ENCODE results near the gene TMEM158.

Gene TMEM158

DNA sequence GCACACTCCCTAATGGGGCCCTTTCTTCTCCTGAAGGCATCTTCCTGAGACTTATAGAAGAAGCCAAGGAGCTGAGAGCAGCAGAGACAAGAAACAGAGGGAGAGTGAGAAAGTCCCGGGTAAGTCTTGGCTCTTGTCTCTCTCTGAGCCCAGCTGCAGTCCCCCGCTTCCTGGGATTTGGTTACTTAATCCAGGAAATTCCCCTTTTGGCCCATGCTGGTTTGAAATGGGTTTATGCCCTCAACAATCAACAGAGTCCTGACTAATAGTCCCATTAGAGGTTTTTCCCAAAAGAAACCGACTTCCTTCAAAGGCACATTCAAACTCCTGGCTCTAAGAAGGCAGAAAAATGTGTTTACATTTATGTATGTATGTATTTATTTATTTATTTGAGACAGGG lies 22.0 kb downstream of the TMEM158 start:
- DNase-seq (ENCODE audit: low read depth in 4 of 4, low spot score in 1 of 4) = no peak

DNA sequence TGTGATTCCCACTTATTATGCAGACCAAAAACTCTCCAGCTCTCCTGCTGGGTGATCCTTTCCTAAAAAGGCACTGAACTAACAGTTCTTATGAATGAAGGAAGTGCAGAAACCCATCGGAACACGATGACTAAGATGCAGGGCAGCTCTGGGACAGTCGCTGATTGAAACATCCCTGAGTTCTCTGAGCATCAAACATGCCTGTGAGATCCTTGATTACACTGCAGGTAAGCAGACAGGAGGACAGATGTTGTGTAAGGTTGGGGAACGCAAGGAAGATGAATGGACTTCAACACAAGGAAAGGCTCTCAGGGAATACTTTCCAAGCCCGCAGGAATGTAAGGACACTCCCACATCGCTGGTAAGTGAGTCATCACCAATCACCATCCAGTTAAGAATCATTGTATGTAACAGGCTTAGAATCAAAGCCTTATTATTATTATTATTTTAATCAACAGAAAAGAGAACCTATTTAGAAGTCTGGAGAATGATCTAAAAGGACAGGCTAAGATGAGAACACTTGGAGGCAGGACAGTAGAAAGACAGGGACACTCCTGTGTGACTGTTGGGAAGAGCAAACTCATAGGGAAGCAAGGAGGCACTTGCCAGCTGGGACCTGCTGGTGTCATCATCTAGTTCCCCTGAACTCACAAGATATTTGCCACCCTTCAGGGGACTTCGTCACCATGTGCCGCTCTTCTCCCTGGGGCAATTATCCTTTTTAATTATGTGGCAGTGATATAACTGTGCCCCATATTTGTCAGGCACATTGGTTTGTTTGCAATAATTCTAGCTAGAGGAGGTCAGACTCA lies 26.0 kb downstream of the TMEM158 start:
- DNase-seq (ENCODE audit: low read depth in 4 of 4, low spot score in 1 of 4) = no peak

DNA sequence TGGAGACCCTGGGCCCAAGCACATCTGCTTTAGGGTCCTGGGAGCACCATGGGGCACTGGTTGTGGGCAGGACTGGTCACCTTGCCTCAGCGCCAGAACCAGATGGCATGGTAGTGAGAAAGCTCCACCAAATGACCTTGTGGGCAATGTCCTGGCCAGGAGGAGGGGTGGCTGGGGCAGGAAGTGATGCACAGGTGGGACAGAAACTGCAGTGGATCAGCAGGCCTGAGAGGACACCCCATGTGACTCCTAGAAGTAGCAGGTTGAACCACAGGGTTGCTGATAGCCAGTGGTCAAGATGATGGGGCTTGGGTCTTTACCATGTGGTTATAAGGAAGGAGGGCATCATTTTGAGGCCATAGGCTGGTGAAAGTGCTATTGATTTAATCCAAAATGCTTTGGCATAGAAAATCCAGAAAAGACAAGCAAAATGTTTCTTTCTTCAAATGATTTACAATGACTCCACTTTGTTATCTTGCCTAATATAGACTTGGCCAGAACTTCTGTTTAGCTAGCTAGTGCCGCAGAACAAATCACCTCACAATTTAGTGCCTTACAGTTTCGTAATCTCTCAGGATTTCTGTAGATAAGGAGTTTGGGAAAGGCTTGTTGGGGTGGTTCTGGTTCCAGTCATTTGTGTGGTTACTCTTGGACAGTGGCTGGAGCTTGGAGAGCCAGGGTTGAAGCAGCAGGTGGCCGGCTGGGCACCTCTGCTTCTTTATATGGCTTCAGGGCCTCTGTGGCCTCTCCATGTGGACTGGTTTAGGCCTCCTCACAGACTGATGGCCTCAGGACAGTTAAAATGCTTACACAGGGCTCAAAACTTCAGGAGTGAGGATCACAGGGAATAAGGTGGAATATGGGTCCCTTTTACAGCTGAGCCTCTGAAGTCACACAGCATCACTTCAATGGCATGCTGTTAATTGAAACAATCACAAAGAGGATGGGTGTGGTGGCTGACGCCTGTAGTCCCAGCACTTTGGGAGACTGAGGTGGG lies 27.5 kb downstream of the TMEM158 start:
- no peak for DNase-seq (ENCODE audit: low read depth in 4 of 4, low spot score in 1 of 4)

DNA sequence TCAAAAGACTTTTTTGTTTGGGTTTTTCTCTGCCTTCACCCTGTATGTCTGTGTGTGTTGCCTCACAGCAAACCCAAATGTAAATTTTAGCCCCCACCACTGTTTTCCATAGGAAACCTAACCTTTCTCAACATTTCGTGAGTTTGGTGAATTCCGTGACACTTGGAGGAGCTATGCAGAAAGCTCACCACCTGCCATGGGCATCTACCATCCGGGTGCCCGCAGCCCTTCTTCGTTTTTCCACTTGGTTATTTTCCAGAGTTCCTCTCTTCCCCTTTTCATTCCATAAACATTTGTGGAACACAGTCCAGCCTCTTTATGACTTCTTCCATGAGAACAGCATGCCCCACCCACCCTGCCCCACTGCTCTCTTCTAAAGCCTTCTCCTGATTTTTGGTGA lies 31.3 kb downstream of the TMEM158 start:
- no peak for DNase-seq (ENCODE audit: low read depth in 4 of 4, low spot score in 1 of 4)

DNA sequence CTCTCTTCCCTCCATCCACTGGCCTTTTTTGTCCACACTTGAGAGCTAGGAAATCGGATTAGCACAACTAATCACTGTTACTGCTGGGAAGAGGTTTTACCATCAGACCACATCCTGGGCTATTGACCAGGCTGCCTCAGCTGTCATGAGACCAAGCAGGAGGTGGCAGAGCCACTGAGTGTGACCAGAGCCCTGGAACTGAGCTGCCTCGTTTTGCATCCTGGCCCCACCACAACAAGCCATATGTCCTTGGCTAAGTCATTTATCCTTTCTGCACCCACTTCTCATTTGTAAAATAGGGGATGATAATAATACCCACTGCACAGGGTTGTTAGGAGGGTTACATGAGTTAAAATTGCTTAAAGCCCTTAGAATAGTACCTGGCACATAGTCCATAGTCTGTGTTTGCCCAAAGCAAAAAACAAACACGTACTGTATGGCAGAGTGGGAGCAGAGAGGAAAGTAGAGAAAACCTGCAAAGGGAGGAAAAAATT lies 34.1 kb downstream of the TMEM158 start:
- no peak for DNase-seq (ENCODE audit: low read depth in 4 of 4, low spot score in 1 of 4)

DNA sequence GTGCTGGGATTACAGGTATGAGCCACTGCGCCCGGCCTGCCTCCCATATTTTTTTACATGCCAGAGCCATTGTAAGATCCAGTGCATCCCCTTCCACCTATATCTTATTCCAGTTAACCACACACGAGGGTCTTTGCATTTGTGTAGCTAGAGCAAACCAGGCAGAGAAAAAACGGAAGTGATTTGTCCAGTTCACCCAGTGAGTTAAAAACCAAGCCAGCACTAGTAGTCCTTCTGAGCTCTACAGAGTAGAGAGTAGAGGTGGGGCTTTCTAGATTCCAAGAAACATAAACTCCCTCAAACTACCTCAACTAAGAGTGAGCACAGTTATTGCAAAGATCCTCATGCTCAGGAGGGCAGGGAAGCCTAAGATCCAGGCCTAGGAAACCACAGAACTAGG lies 34.7 kb downstream of the TMEM158 start:
- no peak for DNase-seq (ENCODE audit: low read depth in 4 of 4, low spot score in 1 of 4)

DNA sequence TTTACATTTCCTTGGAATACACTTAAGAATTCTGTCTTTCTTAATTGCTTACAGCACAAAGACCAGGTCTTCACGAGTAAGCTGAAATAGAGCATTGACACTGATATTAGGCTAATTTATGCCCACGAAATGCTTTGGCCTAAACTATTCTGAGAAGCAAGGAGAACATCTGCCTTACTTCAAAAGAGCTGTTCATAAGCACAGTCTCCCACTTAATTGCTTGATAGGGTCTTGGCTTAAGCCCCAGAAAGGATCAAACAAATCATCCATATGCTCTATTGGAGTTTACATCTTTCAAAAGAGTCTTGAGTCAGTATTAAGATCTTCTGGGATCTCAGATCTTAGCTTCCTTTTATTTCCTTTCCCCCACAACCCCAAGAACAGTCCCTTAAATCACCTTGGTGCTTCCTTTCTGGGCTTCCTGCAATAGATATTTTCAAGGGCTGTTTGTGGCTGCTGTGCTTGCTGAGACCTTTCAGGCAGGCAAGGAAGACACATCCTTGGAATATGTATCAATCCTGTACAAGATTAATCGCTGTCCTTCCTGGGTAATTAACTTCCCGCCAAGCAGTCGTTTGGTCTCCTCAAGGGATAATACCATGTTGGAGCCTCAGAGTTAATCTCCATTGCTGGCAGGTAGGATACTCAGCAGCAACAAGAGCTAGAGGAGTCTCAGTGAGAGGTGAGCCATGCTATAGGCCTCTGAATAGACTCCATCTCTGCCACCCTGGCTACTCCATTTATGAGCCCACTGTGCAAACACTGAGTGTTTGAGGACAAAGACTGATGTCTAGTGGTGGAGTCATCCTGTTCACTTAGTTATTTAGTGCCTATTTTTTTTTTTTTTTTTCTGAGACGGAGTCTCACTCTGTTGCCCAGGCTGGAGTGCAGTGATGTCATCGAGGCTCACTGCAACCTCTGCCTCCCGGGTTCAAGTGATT lies 37.1 kb downstream of the TMEM158 start:
- no peak for DNase-seq (ENCODE audit: low read depth in 4 of 4, low spot score in 1 of 4)

DNA sequence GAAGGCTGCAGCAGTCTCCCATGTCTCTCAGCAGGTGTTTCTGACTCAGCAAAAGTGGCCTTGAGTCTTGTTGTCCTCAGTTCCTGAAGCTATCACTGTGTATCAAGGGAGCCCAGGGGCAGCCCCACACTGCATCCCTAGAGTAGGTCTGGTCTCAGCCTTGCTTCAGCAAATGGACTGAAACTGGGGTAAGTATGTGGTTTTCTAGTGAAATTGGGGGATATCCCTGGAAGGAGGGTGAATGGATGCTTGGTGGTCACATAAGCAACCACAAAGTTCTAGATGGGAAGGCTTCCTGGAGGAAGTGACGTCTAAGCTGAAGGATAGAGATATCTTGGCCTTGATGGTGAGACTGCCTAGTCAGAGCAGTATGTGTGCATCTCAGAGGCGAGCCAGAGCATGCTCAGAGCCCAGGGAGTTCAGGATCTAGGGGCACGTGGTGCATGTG lies 38.4 kb downstream of the TMEM158 start:
- DNase-seq (ENCODE audit: low read depth in 4 of 4, low spot score in 1 of 4) = no peak

DNA sequence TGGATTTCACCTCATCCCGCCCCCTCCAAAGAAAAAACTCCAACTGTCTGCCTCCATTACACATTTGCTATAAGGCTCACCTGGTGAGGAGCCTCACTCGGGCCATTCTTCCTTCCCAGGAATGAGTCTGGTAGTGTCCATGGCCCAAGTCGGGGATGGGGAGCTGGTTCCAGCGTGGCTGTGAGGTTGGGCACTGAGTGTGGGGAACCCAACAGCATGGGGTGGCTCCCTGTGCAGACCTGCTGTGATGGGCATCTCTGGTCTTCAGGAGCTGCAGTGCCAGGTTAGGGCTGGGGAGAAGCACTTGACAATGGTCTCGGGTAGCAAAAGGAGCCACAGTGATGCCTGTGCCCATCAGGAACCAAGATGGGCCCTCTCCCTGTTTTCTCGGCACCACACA lies 39.2 kb downstream of the TMEM158 start:
- DNase-seq (ENCODE audit: low read depth in 4 of 4, low spot score in 1 of 4) = no peak

DNA sequence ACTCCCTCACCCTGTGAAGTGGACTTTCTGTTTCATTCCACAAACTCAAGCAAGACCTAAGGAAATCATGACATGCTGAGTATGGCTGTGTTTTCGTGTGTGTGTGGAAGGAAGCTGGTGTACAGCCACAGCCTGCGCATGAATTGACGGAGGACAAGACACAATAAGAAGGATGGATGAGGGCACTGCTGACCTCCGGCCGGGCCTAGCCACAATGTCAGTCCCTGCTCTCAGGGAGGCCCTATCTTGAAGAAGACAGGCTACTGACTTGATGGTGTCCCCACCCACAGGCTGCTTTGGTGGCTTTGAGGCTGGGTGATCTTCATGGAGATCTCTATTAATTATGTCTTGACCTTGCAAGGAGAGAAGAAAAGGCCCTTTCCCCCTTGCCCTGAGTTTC lies 40.6 kb downstream of the TMEM158 start:
- no peak for DNase-seq (ENCODE audit: low read depth in 4 of 4, low spot score in 1 of 4)

DNA sequence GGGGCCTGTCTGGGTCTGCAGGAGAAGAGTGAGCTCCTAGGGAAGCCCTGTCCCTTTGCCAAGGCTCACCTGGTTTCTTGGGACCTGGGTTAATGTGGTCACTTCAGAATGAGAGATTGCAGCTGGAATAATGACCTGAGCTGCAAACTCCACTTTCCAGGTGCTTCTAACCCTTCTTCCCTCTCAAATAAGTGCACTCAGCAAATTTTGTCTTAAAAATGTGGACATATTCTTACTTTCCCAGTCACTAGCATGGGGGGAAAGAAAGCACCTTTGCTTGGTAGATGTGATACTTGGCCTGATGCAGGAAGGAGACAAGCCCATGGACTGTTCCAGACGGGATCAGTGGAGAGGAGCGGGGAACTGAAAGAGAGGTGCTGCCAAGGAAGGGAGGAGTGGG lies 41.0 kb downstream of the TMEM158 start:
- DNase-seq (ENCODE audit: low read depth in 4 of 4, low spot score in 1 of 4) = no peak

DNA sequence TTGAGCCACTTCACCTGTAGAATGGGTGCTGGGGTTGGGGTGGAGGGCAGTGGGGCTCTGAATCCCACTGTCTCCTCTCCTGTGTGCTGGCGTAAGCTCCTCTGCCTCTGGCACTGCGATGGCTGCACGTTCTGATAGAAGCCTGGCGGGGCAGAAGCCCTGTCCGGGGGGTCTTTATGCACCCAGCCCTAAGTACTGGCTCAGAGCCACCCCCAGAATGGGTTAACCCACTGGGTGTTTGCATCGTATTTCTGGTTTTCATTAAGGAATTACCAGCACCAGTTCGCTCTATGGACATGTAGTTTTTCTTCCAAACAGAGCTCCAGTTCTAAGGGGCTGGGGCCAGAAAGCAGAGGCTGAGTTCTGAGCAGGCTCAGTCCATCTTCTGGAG lies 42.2 kb downstream of the TMEM158 start:
- no peak for DNase-seq (ENCODE audit: low read depth in 4 of 4, low spot score in 1 of 4)

DNA sequence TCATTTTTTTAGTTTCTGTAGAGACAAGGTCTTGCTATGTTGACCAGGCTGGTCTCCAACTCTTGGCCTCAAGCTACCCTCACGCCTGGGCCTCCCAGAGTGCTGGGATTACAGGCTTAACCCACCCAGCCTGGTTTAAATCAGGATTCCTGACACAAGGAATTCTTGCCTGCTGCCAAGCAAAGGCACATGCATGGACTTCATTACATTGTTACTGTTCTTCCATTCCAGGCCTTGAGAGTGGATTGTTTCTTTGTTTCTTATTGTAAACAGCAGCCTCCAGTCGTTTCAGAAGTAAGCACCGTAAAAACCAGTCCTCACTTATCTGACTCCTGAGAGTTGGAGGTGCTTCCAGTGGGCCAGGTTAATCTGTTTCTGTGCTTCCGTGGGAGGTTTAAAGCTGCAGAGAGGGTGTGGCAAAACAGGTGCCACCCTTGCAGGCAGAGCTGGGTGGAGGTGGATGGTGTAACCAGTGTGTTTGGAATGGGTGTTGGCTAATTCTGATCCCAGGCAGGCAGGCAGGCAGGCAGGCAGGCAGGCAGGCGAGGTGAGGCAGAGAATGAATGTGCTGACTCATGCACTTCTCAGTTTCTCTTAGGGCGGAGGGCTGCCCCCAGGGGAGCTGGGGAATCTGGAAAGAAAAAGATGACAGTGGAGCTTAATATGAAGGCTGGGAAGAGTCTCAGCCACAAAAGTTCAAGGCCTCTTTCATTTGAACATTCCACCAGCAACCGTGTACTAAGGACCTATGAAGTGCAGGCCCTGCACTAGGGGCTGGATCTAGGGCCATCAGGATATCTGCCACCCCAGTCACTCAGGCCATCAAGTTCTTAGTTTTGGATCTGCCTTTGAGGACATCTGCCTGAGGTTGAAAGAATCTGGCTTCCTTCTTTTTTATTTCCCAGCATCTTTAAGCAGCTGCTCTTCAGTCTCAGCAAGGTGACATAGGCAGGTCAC lies 42.9 kb downstream of the TMEM158 start:
- no peak for DNase-seq (ENCODE audit: low read depth in 4 of 4, low spot score in 1 of 4)

DNA sequence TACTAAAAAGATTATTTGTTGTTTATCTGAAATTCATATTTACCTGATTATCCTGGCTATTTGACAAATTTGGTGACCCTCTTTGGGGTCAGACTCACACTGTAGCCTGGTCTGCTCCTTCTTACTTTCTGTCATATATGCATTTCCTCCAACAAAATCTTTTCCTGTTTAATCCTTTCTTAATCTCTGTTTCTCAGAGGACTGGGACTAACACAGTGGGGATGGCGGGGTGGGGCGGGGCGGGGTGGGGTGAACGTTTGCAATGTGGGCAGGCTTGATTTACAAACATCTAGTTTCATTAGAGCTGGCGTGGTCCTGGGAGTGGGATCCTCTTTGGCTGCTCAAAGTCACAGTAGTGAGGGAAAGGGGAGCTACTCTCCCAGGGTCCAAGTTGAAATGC lies 44.6 kb downstream of the TMEM158 start:
- DNase-seq (ENCODE audit: low read depth in 4 of 4, low spot score in 1 of 4) = no peak

DNA sequence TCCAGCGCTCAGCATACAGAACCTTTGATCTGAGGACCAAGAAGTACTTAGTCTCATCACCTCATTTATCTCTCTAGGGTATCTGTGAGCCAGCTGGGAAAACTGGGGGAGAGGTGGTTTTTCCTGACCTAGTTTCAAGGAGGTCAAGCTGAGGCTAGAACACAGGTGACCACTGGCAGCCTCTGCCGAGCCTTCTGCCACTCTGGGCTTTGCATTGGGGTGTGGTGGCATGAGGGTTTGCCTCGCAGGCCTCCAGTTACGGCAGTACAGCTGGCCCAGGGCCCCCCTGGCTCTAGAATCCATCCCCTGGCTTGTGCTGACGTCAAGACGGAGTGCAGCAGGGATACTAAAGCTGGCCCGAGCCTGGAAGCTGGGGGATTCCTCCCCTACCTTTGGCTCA lies 45.2 kb downstream of the TMEM158 start:
- DNase-seq (ENCODE audit: low read depth in 4 of 4, low spot score in 1 of 4) = no peak

DNA sequence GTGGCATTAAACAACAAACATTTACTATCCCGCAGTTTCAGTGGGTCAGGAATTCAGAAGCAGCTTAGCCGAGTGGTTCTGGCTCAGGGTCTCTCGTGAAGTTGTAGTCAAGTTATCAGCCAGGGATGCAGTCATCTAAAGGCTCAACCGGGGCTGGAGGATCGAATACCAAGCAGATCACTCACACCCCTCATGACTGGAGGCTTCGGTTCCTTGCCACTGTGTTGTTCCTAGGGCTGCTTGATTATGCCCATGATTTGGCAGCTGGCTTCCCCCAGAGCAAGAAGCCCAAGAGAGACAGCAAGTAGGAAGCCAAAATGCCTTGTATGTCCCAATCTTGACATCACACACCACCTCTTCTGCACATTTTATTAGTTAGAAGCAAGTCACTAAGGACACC lies 46.0 kb downstream of the TMEM158 start:
- DNase-seq (ENCODE audit: low read depth in 4 of 4, low spot score in 1 of 4) = no peak

DNA sequence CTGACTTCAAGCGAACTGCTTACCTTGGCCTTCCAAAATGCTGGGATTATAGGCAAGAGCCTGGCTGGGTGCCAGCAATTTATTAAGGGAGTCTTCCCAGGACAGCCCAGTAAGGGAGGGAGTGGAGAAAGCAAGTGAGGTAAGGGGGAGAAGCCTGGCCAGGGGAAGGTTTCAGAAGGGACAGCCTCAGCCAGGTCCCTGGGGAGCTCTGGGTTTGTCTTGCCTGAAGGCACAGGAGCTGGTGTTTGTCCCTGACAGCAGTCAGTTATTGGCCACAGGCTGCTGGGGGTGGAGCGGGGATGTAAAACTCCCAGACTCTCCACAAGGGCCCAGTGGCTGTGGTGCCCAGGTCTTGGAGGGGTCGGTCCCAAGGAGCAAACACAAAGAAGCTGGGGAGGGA lies 46.9 kb downstream of the TMEM158 start:
- no peak for DNase-seq (ENCODE audit: low read depth in 4 of 4, low spot score in 1 of 4)

DNA sequence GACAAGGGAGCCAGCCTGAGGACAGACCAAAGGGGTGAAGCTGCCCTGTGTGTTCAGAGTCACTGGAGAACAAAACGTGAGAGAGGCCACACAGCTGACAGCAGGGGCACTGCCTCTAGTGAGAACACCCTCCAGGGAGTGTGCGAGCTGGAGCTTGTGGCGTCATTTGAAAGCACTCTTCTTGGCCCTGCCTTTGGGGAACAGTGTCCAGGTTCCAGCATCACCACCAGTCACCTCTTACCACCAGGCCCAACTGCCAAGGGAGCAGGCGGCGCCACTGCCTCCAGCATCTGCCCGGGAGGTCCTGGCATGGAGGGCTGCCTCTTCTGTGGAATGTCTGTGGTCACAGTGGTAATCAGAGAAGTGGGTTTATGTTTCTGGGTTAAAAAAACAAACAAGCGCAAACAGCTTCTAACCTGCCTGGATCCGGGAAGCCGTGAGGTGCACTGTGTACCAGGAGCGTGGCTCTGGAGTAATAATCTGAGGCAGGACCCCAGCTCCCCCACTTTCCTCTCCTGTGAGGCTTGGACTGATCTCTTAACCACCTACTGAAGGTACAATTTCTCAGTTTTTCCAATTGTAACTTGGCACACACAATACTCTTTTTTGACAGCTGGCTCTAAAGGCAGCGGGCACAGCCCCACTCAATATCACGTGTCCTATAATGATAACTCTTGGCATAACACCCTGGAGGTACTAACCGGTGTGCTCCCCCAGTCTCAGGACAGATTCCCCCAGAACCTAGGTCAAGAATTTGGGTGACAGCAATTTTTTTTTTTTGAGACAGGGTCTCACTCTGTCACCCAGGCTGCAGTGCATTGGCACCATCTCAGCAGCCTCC lies 47.7 kb downstream of the TMEM158 start:
- DNase-seq (ENCODE audit: low read depth in 4 of 4, low spot score in 1 of 4) = no peak

DNA sequence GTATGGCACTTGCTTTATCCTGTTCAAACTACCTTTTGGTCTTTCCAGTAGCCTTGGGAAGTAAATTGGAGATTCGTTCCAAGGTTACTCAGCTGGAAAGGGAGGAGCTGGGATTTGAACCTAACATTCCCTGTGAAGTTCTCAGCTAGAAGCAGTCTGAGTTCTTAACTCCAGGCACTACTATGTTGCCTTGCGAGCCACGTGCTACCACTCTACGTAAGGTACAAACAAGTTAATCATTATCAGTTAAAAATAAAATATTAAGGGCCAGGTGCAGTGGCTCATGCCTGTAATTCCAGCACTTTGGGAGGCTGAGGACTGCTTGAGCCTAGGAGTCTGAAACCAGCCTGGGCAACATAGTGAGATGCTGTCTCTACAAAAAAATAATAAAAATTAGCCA lies 49.2 kb downstream of the TMEM158 start:
- DNase-seq (ENCODE audit: low read depth in 4 of 4, low spot score in 1 of 4) = no peak

All from stimulated activated CD4-positive, alpha-beta T cell treated with anti-CD3 and anti-CD28 coated beads, Interleukin-1b, Interleukin-23, amount 100 ng/mL, for 24 hours (primary cell).